C4-2B (cell line): ENCODE measurements around the gene SLF1.

Source experiments
- H3K27ac ChIP-seq: fragments of 450-650 bp; 2 replicates; pipeline ENCODE4 v1.5.1; 2017
- CTCF ChIP-seq: fragments of 450-650 bp; conservative IDR thresholded peaks from 2 replicates; pipeline ENCODE4 v1.5.1; 2017; ENCODE audit warnings: mild to moderate bottlenecking
- ZFX ChIP-seq: fragments of 450-650 bp; IDR thresholded peaks from 2 replicates; pipeline ENCODE4 v1.6.1; 2017

The SLF1 gene

GRCh38 chr5:94693845-94694370 lies 75.4 kb downstream of the SLF1 start:
- TF ChIP-seq ZFX (no peak), CTCF (no peak)
- no peak overlapping the region for H3K27ac ChIP-seq

- TF ChIP-seq ZFX = no peak
- no peak for TF ChIP-seq CTCF
- no peak overlapping the region for H3K27ac ChIP-seq
Observed at GRCh38 chr5:94694671-94695070, 76.2 kb downstream of the SLF1 start.

GRCh38 chr5:94698197-94698596 lies 79.7 kb downstream of the SLF1 start:
- TF ChIP-seq ZFX (no peak), CTCF (no peak)
- no peak overlapping the region for H3K27ac ChIP-seq

- H3K27ac ChIP-seq = no peak overlapping the region
- TF ChIP-seq CTCF = no peak
- no peak for TF ChIP-seq ZFX
Observed at GRCh38 chr5:94699562-94699961, 81.1 kb downstream of the SLF1 start.

GRCh38 chr5:94700592-94700991 lies 82.1 kb downstream of the SLF1 start:
- TF ChIP-seq ZFX (no peak), CTCF (no peak)
- no peak overlapping the region for H3K27ac ChIP-seq

GRCh38 chr5:94702729-94703128 lies 84.3 kb downstream of the SLF1 start:
- no peak for TF ChIP-seq CTCF
- no peak for TF ChIP-seq ZFX
- H3K27ac ChIP-seq = no peak overlapping the region

- TF ChIP-seq ZFX (no peak), CTCF (no peak)
Observed at GRCh38 chr5:94705427-94705826, 87.0 kb downstream of the SLF1 start.

More at GRCh38 chr5:94705427-94705826, 87.0 kb downstream of the SLF1 start:
- no peak overlapping the region for H3K27ac ChIP-seq
